NCI-H128 (cell line): ENCODE results near the gene C22orf39.

Experiments used
- DNase-seq: peaks from one replicate; lab custom pipeline; 2025; ENCODE audit not compliant: unreplicated experiment; lab: John Stamatoyannopoulos, UW

The C22orf39 gene

DNA sequence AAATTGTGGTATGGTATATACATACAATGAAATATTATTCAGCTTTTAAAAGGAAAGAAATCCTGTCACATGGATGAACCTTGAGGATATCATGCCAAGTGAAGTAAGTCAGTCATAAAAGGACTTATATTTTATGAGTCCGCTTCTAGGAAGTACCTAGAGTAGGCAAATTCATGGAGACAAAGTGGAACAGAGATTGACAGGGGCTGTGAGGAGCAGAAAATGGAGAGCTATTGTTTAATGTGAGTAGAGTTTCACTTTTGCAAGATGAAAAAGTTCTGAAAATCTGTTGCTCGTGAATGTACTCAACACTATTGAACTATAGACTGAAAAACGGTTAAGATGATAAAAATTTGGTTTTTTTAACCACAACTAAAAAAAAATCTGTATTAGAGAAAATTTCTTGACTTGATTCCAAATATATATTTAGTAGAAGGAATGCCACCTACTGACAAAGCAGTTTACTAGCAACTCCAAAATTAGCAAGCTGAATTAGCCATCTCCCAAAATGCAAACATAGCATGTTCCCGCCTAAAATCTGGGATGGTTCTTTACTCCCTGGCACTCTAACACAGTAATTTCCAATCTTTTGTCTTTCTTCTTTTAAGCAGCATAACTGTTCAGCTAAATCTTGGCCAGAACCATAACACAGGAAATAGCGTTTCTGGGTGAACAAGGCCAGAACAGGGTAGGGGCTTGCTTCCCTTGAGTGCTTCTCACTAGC, 30.0 kb upstream of the C22orf39 start:
- no peak for DNase-seq

DNA sequence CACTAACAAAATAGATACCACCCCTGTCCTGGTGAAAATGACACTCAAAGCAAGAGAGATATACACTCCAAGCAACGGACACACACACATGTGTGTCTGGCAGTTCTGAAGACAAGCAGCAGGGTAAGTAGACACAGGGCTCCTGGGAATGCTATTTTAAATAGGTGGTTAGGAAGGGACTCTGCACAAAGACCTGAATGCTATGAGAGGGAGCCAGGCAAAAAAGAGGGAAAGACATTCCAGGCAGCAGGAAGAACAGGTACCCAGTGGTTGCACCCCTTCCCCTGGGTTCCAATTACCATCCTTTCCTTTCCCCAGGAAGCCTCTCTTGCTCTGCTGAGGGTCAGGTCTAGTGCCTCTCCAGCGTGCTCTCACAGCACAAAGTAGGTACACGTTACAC, 28.5 kb upstream of the C22orf39 start:
- DNase-seq = no peak

- DNase-seq = no peak
These were observed 26.1 kb upstream of the C22orf39 start for GRCh38 chr22:19473578-19473977.

GRCh38 chr22:19472233-19472632, 24.7 kb upstream of the C22orf39 start:
- no peak for DNase-seq

DNA sequence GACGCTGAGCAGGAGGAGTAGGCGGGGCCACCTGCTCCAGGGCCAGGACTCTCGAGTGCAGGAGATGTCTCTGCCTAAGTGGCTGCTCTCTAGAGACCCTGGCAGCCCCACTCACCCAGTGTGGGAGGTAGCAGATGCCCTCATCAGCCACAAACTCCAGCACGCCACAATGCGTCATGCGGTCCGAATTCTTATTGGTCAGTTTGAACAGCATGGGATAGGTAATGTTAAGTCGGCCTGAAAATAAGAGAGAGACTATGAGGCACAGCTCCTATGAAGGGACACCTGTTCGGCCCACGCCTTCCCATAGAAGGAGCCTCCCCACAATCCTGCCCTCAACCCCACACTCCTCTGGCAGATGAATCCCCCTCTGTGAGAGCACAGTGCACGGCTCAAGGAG, 24.1 kb upstream of the C22orf39 start:
- no peak for DNase-seq

DNA sequence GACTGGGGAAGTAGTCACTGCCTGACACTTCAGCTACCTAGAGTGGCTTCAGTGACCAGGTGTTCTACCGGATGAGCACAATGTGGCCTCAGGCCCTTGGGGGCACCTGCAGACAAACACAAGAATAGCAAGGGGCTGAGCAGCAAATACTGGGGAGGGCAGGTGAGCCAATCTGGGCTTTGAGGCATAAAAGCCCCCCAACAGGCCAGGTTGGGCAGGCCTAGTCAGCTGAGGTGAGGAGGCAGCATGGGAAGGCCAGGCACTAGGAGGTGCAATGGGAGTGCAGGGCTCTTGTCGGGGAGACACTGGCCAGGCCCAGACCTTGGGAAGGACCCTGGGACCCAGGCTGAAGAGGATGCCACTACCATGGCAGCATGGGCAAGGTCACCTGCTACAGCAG, 22.5 kb upstream of the C22orf39 start:
- no peak for DNase-seq

DNA sequence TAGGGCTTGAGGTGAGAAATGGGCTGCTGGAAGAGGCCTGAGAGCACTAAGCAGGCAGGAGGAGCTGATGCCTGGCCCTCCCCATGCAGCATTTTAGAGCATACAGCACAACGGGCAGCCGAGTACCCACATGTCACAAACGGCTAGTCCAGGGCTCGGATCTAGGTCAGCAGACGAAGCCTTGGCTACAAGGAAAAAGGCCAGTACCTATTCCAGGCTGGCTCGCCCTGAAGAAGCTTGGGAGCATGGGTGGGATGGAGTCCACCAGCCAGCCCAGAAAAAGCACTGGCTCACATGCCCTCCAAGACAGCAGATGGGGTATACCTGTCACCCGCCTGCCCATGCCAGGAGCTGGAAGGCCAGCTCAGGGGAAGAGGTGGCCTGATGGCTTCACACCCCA, 21.9 kb upstream of the C22orf39 start:
- DNase-seq = no peak

GRCh38 chr22:19467912-19468311, 20.4 kb upstream of the C22orf39 start:
- no peak for DNase-seq

DNA sequence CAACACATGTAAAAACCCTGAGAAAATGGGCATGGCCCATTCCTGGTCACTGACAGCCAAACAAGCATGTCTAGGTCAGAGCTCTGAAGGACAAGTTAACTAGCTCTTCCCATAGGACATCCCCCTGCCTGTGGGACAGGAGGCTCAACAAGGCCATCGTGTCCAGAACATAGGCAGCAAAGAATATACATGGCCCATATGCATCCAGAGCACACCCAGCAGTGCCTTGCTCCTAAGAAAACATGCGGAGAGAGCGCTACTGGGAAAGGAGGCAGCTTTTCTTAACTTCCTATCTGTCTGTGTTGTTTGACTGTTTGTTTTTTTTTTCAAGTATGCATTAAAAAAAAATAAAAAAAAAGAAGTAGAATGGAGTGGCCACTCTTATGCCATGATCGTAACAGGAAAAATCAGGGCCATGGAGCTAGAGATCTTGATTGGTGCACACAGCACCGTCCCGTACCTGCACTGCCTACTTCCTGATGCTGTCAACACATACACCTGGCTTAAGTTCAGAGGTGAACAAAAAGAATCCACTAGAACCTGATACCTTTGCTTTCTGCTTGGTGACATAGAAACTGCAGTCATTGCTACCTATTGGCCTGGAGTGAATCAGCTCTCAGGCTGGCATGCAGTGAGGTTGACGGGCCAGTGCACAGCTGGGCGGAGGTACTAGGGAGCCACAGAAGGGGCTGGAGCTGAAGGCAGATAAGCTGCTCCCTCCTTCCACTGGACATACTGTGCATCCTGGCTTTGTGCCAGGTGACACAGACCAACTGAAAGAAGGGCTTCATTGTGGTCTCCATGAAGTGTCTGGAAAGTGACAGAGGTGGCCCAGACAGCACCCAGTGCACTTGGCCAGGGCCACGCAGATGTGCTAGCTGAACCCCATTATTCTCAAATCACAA, 19.6 kb upstream of the C22orf39 start:
- no peak for DNase-seq

DNA sequence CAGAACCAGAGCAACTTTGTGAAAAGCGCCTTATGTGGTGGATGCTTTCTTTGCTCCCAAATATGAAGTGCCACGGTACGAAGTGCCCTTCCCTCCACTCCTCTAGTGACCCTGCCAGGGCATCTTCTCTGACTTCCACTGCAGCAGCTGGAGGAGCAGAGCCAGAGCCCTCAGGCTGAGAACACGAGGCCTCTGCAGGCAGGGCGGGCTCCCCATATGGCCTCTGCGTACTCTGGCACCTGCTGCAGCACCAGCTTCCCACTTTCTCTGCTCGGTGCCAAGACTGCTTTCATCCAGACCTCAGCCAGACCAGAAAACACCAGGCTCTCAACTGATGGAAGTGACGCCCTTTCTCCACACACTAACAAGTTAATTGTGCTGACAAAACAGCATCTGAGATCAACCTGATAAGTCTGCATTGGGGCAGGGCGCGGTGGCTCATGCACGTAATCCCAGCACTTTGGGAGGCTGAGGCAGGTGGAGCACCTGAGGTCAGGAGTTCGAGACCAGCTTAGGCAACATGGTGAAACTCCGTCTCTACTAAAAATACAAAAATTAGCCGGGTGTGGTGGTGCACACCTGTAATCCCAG, 18.7 kb upstream of the C22orf39 start:
- no peak for DNase-seq

- DNase-seq = no peak
These were observed 17.5 kb upstream of the C22orf39 start for GRCh38 chr22:19464975-19465374.

GRCh38 chr22:19464546-19464945, 17.0 kb upstream of the C22orf39 start:
- no peak for DNase-seq

- DNase-seq = no peak
These were observed 16.3 kb upstream of the C22orf39 start for GRCh38 chr22:19463491-19464469.

GRCh38 chr22:19463008-19463407, 15.5 kb upstream of the C22orf39 start:
- no peak for DNase-seq

- no peak for DNase-seq
These were observed 14.0 kb upstream of the C22orf39 start for GRCh38 chr22:19461506-19461905.

DNA sequence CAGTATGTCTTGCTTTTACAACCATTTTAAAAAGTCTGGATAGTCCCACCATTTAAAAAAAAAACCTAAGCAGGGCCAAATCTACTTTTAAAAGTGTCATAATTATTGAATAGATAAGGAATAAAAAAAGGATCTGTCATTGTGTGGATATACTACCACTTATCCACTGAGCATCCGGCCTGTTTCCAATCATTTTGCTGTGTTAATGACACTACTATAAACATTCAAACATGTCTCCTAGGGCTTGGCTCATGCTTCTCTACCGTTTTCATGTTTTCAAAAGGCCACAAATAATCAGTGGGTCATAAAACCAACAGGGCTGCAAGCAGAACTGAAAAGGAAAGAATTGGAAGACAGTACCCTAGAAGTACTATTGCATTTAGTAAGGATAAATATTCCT, 12.5 kb upstream of the C22orf39 start:
- no peak for DNase-seq

GRCh38 chr22:19457828-19458428, 10.4 kb upstream of the C22orf39 start:
- no peak for DNase-seq

- DNase-seq = no peak
These were observed 9.0 kb upstream of the C22orf39 start for GRCh38 chr22:19456541-19456940.

DNA sequence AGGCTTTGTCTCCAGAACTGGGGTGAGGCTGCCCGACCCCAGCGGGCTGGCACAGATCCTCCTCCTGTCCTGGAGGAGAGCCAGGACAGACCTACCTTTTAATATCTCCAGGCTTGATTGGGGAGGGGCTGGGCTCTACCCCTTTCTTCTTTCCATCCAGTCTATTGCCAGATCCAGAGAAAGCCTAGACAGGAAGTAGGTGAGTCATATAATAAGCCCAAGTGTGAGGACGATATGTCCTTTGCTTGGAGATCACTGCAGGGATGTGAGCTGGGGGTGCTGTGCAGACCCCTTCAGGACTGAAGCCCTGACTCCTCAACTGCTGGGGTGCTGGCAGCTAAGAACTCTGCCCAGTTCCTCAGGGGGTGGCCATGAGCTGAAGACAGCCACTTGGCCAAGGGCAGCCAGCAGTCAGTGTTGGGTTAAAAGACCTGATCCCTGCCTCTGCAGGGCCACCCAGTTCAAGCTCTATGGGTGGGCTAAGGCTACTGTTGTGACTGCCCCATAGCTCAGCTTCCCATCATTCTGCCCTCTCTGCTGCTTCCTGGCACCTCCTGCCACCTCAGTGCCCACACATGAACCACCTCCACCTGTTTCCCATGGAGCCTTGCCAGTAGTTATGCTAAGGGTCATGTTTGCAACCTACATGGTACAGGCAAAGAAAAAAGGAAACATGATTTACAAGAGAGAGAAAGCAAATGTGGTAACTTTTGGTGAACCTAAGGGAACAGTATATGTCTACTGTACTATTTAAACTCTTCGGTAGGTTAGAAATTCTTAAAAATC, 8.3 kb upstream of the C22orf39 start:
- no peak for DNase-seq

DNA sequence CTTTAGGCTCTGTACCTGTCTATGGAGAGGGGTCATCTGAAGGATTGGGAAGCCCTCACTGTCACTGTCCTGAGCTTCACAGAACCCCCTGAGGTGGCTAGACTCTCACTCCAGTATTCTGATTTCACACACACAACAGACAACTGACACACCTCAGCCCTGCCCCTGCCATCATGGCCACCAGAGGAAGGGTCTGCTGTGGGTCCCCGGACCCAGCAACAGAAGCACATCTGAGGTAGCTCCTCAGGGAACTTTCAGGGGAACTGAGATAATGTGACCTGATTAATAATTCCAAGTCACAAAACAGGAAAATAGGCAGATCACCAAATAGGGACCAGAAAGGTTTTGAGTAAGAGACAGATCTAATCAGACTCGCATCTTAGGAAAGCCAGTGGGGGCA, 7.5 kb upstream of the C22orf39 start:
- no peak for DNase-seq
